Right lobe of liver (tissue), 6 donors: ENCODE data around the gene A4GALT. TPM values are rescaled to one million over a fixed set of nuclear protein-coding genes. Genes with fewer than 3 reads are reported as not detected.
"Not testable (repeated sequence)": the region's sequence is repeated elsewhere in the genome, so short reads cannot be mapped to it uniquely, and the experiment has no call there.

Experiments used
- ATAC-seq, 4 donors: fragments of 200-7000 bp; cut with Tn5 transposase; one replicate each; pipeline ENCODE4 v1.9.1; 2020; ENCODE audit warnings: mild to moderate bottlenecking in 4 of 4, moderate library complexity in 4 of 4
- DNase-seq, 3 donors: peaks; one replicate each; pipeline ENCODE4 v3.0.0-alpha.2; 2020
- H3K27ac ChIP-seq, 3 donors: fragments of 200-600 bp; one replicate each; pipeline ENCODE4 v1.8.0; 2022
- H3K27me3 ChIP-seq, 2 donors: fragments of 200-600 bp; one replicate each; pipeline ENCODE4 v1.8.0; 2022
- H3K36me3 ChIP-seq, 4 donors: fragments of 200-600 bp; sonication (generic) in 1 of 4; one replicate each; pipeline versions ENCODE4 v1.5.1 to v1.8.0; 2017 to 2022; ENCODE audit warnings: control low read depth in 1 of 4
- H3K4me1 ChIP-seq, 4 donors: fragments of 200-600 bp; sonication (generic) in 1 of 4; one replicate each; pipeline versions ENCODE4 v1.5.1 to v1.8.0; 2017 to 2022; ENCODE audit warnings: control low read depth in 1 of 4
- H3K4me3 ChIP-seq, 3 donors: fragments of 200-600 bp; one replicate each; pipeline ENCODE4 v1.8.0; 2022
- H3K9me3 ChIP-seq, 4 donors: fragments of 200-600 bp; sonication (generic) in 1 of 4; one replicate each; pipeline versions ENCODE4 v1.5.1 to v1.8.0; 2017 to 2022; ENCODE audit warnings: control low read depth in 1 of 4
- CTCF ChIP-seq, 4 donors: fragments of 200-600 bp in 3 of 4; fragments of 450-650 bp in 1 of 4; IDR thresholded peaks; one replicate each; pipeline versions ENCODE4 v1.5.1 to v1.8.0; 2016 to 2022; ENCODE audit warnings: antibody characterized with exemption in 4 of 4, mild to moderate bottlenecking in 2 of 4
- POLR2A ChIP-seq: fragments of 450-650 bp; IDR thresholded peaks from one replicate; pipeline ENCODE4 v1.6.1; 2017; ENCODE audit warnings: antibody characterized with exemption, mild to moderate bottlenecking
- WGBS: methylation state at CpG from one replicate; pipeline ENCODE4 v1.1.6; 2018; ENCODE audit warnings: low coverage, low lambda C conversion rate; ENCODE audit not compliant: insufficient coverage; ENCODE audit errors: missing lambda C conversion rate; 5-methylcytosine and 5-hydroxymethylcytosine counted together
- intact Hi-C, 2 donors: fragments of 100-400 bp; cut with DNase I; formaldehyde crosslinking; loops; one replicate each; pipeline versions ENCODE4 v1.11.2 to v1.14.1; 2022
- total RNA-seq, 6 experiments: library from RNA; depleted of rRNA in 2 of 6; stranded (reverse); fragments of >200 nt in 2 of 6; fragmentation: NEBNext Ultra II Directional in 3 of 6; extraction: Animal tissue kit (Norgen Biotek cat#: 25700) in 3 of 6; gene quantifications; one replicate each; pipeline versions ENCODE4 v1.1.0 to v1.2.4, GENCODE V29; 2016 to 2023
- donor health status: DM: no; HTN: yes; CAD: no.
- donor health status: DM: no; HTN: no; CAD: no.
- donor health status: DM: no; HTN: no; CAD: no.
- donor health status: DM: no; HTN: yes; CAD: no.
- donor health status: DM: no; HTN: yes; CAD: no.

A4GALT gene
- total RNA-seq, 6 experiments from 2014 or later = 0.86 to 3.7 (median 2.2) TPM

DNA sequence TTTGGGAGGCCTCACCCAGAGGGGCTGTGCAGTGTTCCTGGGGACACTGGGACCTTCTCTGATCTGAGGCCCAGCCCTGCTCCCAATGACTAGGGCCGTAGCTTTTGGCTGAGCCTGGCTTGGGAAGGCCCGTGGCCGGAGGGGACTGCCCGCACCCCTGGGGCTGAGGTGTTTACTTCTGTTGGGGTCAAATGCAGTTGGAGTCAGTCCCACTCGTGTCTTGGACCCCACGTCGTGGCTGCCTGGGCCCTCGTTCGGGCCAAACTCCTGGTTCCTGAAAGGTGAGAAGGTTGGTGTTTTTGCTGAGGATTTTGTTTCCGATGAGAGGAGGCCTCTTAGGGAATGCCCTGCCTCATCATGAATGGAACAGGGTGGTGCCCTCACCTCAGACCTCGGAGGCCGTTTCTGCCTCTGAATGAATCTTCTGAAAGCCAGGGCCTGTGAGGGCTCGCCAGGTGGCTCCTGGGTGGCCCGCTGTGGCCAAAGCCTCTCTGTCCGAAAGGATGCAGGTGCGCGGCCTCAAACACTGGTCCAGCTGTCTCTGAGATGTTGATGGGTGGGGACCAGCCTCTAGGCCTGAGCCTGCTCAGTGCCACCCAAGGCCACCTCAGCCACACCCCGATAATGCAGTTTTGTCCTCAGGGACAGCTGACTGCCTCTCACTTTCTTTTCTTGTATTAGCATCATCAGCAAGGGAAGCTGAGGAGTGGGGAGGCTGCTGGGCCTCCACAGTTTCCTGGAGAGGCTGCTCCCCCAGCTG, 40.3 kb upstream of the A4GALT start:
- Histone ChIP-seq H3K9me3 (no peaks in the 10 kb centered on the region), H3K36me3 (no peaks in the 10 kb centered on the region), H3K4me3 (no peak overlapping the region), H3K4me1 (no peaks in the 10 kb centered on the region), H3K27ac (no peak overlapping the region), H3K27me3 (no peaks in the 10 kb centered on the region)
- 39% methylated on average over 5 of the region's 18 CpGs for WGBS
- intact Hi-C loops = no loop called here
- ATAC-seq = no peak
- no peak for TF ChIP-seq CTCF (IDR thresholded peaks at IDR 0.05)
- no peak for DNase-seq

- TF ChIP-seq POLR2A = no peak
- no peak for TF ChIP-seq CTCF (IDR thresholded peaks at IDR 0.05)
- 73% methylated on average over 4 of the region's 23 CpGs for WGBS
- intact Hi-C loops = no loop called here
- no peak overlapping the region for H3K4me3 ChIP-seq
- H3K36me3 ChIP-seq = no peaks in the 10 kb centered on the region
- no peak overlapping the region for H3K27ac ChIP-seq
- H3K9me3 ChIP-seq = no peaks in the 10 kb centered on the region
- no peak for DNase-seq
- H3K4me1 ChIP-seq = peaks cover 0 to 4% (median under 1%) of the 10 kb centered on the region in 4 donors
- no peaks in the 10 kb centered on the region for H3K27me3 ChIP-seq
- ATAC-seq = no peak
Measured at GRCh38 chr22:42758931-42759629, 38.4 kb upstream of the A4GALT start.

- H3K4me3 ChIP-seq, H3K27ac ChIP-seq, intact Hi-C loops, H3K4me1 ChIP-seq, H3K36me3 ChIP-seq, H3K9me3 ChIP-seq, DNase-seq, H3K27me3 ChIP-seq: not testable (repeated sequence)
- ATAC-seq = peak in 1 of 4 donors; percentile 20
- WGBS = 55% methylated on average over 4 of the region's 5 CpGs
Measured at GRCh38 chr22:42755553-42755952, 34.9 kb upstream of the A4GALT start.

DNA sequence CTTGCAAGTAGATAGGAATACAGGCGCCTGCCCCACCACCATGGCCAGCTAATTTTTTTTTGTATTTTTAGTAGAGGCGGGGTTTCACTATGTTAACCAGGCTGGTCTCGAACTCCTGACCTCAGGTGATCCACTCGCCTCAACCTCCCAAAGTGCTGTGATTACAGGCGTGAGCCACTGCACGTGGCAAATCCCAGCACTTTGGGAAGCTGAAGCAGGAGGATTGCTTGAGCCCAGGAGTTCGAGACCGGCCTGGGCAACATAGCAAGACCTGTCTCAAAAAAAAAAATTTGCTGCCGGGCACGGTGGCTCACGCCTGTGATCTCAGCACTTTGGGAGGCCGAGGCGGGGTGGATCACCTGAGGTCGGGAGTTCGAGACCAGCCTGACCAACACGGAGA, 34.5 kb upstream of the A4GALT start:
- DNase-seq, H3K4me3 ChIP-seq, H3K4me1 ChIP-seq, intact Hi-C loops, H3K9me3 ChIP-seq, H3K27ac ChIP-seq, ATAC-seq, H3K36me3 ChIP-seq, H3K27me3 ChIP-seq: not testable (repeated sequence)
- WGBS = 73% methylated on average over 7 of the region's 16 CpGs

GRCh38 chr22:42754658-42755057, 34.0 kb upstream of the A4GALT start:
- Histone ChIP-seq H3K9me3 (no peaks in the 10 kb centered on the region), H3K4me1 (peaks cover 0 to 4% (median under 1%) of the 10 kb centered on the region in 4 donors), H3K27ac (no peak overlapping the region), H3K4me3 (no peak overlapping the region), H3K27me3 (no peaks in the 10 kb centered on the region), H3K36me3 (no peaks in the 10 kb centered on the region)
- ATAC-seq = peak; percentile 64 to 92 (median 82)
- peak in 2 of 3 donors; percentile 71 to 74 for DNase-seq
- intact Hi-C loops = no loop called here
- TF ChIP-seq CTCF (IDR thresholded peaks at IDR 0.05) (no peak), POLR2A (no peak)
- WGBS = 11% methylated on average over 6 of the region's 6 CpGs
